T-helper 22 cell (primary cell): ENCODE measurements around the gene ATP8B3.
"Not testable (repeated sequence)": the region's sequence is repeated elsewhere in the genome, so short reads cannot be mapped to it uniquely, and the experiment has no call there.

Source experiments
- DNase-seq: peaks from one replicate; pipeline ENCODE4 v3.0.0-alpha.2; 2020; ENCODE audit warnings: low read depth

ATP8B3 gene

DNA sequence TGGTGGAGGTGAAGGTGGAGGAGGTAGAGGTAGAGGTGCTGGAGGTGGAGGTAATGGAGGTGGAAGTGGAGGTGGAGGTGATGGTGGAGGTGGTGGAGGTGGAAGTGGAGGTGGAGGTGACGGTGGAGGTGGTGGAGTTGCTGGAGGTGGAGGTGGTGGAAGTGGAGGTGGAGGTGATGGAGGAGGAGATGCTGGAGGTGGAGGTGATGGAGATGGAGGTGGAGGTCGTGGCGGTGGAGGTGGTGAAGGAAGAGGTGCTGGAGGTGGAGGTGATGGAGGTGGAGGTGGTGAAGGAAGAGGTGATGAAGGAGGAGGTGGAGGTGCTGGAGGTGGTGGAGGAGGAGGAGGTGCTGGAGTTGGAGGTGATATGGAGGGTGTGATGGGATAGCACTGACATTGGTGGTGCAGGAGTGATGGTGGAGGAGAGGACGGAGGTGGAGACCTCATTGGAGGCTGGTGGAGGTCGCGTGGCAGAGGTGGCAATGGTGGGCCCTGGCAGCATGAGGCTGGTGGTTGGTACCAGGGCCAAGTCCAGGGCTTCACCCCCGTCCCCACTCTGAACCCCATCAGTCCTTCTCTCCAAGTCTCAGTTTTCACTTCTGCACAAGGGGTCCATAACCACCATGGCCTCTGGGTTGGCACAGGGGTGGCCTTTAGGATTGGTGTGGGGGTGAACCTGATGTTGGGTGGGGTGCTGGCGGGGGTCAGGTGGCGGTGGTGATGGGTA is 43.0 kb downstream of the ATP8B3 start:
- no peak for DNase-seq

DNA sequence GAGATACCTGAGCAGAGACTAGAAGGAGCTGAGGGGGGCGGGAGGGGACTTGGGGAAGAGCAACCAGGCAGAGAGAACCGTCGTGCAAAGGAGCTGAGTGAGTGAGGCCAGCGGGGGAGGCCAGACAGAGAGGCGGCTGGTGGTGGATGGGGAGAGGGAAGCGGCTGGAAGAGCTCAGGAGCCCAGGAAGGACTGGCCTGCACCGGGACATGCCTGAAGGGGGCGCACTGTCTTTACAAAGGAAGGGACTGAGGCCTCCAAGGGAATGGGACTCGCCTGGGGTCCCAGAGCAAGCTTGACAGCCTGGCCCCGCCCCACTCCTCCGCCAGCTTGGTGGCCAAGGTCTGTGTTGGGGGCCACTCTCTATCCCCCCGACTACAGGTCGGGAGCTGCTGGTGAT is 43.8 kb downstream of the ATP8B3 start:
- no peak for DNase-seq

DNA sequence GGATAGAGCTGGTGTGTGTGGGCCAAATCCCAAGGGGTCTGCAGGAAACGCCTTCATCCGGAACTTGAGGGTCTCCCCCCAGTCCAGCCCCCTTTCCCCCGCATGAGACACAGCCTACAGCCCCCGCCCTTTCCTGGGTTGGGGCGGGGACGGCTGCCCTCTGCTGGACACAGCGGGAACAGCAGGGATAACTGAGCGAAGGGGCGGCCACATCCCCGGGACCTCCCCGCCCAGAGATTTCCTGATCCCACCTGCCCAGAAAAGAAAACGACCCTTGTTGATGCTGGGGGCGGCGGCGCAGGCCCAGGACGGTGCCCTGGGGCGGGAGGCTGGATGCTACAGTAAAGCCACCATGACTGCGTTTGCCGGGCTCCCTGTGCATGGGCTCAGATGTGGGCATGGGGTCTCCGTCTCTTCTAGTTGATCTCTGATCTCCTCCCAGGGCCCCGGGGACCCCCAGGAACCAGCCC is 44.6 kb downstream of the ATP8B3 start:
- no peak for DNase-seq

DNA sequence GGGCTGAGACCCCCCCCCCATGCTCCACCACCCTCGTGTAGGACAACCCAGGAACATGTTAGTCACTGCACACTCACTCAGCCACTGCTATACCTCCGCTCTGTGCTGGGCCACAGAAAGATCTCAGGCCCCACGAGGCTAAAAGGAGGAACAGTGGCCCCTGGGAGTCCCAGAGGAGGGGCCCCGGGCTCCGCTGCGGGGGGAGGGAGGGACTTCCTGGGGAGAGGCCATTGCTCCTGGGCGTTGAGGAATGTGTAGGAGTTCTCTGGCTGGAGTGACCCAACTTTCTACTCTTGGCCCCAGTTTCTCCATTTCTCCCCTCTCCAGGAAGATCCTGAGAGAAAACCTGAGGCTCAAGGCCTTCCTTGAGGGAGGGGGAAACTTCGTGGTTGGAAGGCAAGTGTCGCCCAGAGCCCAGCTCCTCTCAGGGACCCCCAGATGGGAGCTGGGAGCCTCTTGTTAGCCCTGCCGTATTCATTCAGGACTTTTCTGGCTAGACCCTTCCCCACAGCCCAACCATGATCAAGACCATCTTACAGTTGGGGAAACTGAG is 45.2 kb downstream of the ATP8B3 start:
- DNase-seq, result no peak

DNA sequence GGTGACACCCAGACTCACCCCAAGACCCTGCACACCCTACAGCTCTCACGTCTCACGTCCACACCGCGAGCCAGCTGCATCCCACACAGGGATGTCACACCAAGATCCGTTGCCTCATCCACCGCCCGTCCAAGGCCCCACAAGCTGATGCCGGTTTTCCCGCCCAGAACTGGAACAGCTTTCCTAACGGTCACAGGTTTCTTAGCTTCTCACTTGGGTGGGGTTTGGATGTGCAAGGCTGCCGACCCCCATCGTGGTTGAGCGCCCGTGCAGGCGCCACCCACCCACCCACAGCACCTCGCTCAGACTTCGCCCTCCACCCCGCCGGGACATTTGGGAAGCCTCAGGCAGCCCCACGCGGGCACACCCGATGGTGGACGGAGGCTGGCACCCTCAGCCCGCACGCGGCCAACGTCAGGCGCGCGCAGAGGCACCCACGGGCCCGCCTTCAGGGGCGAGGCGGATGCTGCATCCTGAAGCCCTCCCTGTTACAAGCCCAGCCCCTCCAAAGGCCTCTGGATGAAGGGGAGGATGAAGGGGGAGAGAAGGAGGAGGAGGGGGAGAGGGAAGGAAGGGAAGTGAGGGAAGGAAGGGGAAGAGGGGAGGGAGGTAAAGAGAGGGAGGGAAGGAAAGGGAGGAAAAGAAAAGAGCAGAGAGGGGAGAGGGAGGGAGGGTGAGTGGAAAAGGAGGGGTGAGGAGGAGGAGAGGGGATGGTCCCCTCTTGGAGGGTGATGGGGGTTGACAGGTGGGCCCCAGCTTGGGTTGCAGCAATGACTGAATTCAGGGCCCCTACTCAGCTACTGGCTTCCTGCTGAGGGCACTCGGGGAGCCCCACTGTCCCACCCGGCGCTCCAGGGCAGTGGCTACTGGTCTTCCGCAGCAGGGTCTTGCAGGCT is 45.9 kb downstream of the ATP8B3 start:
- no peak for DNase-seq

DNA sequence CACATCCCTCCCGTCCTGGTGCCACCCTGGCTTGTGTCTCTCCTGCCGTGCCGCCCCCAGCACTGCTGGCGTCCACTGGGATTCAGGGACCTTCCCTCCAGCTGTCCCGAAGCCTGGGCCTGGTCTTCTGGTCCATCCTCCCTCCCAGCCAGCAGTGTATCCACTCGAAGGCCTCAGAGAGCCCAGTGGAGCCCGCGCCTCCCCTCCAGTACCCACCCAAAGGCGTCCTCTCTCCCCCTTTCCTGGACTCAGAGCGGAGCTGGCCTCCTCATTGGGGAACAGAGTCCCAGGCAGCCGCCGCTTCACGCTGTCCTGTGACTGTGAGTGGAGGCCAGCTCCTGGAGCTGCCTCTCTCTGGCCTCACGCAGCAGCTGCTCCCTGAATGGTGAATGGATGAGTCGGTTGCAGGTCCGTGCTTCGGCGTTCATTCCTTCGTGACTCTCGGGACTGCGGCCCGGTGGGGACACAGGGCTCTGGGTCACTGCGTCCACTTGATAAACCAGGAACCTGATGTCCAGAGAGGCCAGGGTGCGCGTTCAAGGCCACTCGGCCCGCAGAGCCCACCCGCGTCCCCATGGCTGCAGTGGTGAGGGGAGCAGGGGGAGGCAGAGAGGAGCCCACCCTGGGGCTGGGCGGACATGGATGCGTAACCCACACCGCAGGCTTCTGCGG is 46.7 kb downstream of the ATP8B3 start:
- no peak for DNase-seq

DNA sequence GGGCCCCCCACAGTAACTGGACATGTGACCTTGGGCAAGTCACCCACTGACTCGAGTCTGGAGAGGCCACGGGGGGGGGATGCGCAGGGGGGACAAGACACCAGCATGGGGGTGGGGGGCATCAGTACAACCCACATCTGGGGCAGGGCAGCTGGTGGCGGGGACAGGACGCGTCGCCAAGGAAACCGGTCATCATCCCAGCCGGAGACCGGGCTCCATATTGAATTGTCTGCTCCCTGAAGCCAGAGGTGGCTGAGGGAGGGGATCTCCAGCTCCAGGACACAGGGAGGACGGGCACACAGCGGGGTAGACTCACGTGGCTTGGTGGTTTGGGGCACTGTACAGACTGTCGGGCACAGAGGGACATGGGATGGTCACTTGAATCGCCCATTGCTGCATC is 47.3 kb downstream of the ATP8B3 start:
- no peak for DNase-seq

DNA sequence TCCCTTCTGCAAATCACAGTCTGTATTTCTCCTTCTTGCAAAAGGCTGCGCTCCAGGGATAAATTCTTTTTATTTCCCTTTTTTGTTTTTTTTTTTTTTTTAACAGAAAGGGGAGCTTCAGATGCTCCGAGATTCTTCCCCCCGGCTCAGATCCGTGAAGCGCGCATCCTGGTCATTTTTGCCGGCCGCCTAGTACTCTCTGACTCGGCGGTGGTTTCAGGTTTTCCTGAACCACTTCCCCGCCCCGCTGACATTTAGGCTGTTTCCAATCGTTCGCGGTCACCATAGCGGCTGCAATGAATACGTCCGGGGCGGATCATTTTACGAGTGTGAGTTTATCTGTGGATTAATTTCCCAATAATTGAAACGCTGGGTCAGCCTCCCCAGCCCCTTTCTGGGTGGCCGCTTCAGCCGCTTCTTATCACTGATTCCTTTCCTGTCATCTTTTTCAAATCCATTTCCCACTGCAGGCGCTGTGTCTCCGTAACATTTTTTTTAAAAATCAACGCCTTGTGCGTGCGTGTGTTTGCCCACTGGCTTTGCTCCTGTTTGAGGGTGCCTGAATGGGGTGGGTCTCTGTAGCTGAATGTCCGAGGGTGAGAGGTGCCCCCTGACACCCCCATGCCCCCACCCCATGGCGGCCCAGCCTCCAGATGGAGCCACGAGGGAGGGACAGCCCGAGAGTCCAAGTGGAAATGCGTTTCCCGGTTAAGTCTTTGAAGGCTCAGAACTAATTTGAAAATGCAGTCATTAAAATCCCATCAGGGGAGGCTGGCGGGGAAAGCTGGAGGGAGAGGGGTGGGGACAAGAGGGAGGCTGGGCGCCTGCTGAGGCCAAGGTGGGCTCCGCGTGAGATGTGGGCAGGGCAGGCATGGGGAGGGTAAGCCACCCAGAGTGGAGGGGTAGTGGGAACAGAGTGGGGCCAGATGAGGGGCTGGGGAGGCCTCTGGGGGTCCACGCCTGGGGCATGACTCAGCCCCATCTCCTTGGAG is 48.1 kb downstream of the ATP8B3 start:
- no peak for DNase-seq

DNA sequence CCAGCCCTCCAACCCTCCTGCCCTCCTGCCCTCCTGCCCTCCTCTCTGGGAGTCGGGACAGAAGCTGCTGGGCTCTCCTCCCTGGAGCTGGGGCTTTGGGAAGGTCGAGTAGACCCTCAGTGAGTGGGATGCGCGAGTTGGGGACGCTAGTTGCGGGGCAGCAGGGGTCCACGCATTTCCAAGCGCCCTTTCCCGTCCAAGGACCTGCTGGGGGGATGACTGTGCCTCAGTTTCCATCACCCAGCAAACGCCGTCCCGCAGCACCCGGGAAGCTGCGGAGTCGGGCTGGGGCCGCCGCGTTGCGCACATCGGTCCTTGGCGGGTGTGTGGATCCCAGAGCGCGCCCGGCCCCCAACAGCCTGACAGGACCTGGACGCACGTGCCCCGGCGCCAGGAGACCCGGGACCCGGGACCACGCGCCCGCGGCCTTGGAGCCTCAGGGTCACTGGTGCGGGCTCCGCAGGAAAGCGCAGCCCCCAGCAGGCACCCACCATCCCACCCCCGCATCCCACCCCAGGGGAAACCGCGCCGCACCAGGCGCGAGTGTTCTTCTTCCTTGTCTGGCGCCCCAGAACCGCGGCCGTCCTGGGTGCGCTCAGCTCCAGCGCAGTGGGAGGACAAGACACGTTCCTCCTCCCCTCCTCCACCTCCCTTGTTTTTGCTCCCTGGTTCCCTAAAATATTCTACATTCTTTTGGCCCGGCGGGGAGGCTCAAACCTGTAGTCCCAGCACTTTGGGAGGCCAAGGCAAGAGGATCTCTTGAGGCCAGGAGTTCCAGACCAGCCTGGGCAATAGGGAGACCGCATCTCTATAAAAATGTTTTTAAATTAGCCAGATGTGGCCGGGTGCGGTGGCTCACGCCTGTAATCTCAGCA is 49.6 kb downstream of the ATP8B3 start:
- no peak for DNase-seq

DNA sequence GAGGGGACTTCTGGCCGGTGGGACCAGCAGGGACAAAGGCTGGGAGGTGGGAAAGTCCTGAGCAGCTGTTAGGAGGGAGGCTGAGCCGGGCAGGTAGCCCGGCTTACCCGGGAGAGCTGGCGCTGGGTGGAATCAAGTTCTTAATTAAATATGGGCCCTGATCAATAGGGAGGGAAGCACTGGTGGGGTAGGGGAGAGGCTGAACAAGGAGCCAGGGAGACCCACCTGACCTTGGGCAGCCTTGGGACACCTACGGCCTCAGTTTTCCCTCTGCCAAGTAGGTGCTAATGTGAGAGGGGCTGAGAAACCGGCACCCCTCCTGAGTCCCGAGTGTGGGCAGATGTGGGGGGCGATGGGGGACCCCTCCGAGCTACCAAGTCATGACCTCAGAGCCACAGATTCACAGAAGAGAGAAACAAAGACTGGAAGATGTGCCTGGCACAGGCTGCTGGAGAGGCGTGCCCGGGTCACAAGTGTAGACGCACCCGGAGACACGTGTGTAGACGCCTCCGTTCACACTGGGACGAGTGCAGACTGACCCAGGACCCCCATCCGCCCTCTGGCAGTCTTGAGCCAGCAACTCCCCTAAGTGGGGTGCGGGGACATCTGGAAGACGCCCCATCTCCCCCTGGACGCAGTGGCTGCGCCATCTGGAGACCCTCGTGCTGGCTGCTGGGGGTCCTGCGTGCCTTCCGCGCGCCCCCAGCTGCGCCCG is 50.4 kb downstream of the ATP8B3 start:
- DNase-seq, result no peak

DNA sequence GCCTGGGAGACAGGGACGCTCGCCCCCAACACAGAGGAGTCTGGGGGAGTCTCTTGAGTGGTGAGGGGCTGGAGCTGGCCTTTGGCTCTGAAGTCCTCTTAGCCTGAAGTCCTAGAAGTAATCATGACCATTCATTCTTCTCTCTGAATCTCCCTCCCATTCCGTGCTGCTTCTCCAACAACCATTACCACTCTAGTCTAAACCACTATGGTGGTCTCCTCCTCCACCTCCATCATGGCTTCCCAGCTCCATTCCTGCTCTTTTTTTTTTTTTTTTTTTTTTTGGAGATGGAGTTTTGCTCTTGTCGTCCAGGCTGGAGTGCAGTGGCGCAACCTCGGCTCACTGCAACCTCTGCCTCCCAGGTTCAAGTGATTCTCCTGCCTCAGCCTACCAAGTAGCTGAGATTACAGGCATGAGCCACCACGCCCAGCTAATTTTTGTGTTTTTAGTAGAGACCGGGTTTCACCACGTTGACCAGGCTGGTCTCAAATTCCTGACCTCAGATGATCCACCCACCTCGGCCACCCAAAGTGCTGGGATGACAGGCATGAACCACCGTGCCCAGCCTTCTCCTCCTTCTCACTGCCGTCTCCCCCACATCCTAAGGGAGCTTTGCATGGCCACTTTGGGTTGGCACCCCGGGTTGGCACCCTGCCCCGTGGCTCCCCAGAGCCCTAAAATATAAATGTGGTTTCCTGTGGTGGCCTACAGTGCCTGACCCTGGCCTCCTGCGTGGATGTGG is 51.1 kb downstream of the ATP8B3 start:
- DNase-seq, result not testable (repeated sequence)

DNA sequence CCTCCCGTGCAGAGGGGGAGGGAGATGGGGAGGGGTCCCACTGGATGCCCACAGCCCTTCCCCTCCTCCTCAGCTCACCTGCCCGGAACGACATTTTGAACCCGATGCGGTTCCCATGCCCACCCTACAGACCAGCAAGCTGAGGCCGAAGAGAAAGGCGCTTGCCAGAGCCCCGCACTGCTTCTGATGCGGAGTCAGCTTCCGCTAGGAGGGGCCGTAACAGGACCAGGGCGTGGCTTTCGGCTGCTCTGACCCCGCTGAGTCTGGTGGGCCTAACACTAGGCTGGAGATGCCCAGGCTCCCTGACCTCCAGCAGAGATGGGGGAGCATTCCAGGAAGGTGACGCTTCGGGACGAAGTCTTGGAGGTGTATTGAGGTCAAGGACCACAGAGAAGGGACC is 52.1 kb downstream of the ATP8B3 start:
- DNase-seq, result no peak

DNA sequence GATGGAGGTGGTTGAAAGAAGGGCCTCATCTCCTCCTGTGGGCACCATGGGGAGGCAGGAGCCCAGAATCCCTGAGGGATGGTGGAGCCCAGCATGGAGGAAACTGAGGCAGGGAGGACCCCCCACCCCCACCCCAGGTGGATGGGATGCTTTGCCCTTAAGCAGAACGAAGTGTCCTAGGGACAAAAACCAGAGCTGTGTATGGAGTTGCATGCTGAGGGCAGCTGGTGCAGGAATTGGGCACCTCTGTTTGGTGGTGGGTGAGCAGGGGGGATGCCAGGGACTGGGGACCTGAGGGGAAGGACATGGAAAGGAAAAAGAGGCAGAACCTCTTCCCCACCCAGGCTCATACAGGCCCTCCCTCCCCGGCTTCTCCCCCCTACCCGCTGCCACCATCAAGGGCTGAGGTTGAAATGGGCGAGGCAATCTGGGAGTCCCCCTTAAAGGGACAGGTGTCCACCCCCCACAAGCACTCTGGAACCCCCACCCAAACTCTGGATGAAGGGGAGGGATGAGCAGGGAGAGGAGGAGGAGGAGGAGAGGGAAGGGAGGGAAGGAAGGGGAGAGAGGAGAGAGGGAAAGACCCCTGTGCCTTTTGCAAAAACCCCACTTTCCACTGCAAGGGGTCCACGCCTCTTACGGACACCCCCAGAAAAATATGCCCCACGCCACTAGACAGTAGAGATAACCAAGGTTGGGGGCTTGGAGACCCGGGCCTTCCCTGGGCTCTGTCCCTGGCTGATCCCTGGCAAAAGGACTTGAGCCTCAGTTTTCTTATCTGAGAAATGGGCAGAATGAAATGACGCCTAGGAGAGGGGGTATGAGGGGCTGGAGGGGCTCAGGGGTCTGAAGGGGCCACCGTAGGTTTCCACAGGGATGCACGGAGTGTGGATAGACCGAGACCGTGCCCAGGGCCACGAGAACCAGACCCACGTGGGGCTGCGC is 52.8 kb downstream of the ATP8B3 start:
- DNase-seq, result no peak

DNA sequence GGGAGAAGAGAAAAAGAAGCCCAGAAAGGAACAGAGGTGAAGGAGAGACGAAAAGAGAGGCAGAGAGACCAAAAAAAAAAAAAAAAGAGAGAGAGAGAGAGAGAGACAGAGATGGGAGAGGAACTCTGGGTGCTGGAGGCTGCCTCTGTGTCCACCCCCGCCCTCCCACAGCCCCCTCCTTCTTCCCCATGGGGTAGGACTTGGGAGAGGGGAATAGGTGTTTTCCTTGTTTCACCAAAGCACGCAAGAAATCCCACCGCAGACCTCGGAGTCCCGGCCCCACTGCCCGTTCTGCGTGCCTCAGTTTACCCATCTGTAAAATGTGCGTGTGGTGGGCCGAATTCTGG is 53.9 kb downstream of the ATP8B3 start:
- no peak for DNase-seq

DNA sequence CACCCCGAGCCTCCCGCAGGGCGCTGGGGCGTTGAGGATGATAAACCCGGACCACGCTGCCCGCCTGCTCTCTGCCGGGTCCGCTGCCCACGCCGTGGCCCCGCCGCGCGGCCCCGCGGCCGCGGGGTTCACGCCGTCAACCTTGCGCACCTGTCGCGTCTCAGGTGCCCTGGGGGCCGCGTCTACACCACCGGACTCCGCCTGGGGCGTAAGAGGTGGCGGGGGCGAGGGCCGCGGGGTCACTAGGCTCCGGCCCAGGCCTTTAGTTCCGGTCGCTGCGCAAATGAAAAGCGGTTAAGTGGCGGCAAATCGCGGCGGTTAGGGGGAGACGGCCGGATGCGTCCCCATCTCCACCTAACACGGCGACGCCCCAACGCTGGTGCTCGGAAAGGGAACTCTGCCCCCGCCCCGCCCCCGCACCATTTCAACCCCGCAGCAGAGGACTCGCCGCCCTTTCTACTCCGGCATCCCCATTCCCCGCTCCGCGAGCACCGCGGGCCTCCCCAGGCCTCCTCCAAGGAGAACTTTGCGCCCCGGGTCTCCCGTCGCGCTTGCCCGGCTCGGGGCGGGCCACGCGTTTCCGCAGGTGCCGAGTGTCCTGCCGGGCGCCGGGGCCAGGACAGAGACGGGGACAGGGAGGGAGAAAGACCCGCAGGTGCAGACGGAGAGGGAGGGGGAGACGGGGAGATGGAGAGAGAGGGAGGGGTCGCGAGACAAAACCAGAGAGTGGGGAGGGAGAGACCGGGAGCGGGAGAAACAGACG is 54.4 kb downstream of the ATP8B3 start:
- no peak for DNase-seq

DNA sequence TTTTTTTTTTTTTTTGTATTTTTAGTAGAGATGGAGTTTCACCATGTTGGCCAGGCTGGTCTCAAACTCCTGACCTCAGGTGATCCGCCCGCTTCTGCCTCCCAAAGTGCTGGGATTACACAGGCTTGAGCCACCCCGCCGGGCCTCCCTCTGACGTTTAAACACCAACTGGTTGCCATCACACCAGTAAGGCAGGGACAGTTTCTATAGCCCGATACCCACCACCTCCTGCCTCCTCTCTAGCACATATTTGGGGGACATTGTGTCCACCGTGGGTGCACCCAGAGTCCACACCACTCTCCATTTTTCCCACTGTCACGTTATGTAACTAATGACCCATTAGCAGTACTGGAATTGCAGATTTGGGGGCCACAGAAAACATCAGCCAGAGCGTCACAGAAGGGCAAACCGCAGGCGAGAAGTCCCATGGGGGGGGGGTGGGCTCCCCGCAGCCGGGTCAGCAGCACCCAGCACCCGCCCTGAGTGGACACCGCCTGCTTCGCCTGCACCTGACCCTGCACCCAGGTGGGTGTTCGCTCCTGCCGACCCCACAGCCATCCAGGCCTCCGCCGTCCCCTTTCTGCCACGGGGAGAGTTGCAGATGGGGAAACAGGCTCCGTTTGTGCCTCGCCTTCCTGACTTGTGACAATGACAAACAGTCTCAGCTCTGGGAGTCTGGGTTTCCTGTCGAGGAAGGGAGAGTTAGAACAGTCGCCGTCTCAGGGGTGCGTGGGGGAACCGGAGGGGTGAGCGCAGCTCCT is 55.2 kb downstream of the ATP8B3 start:
- DNase-seq, result no peak
